Activated CD4-positive, alpha-beta T cell treated with anti-CD3 and anti-CD28 coated beads, Interleukin-2, amount 50 U/mL, for 1 hour (primary cell): Measurements from ENCODE around the gene SLC5A3.

Experiments used
- DNase-seq: peaks from one replicate; pipeline ENCODE4 v3.0.0-alpha.2; 2020

The SLC5A3 gene

DNA sequence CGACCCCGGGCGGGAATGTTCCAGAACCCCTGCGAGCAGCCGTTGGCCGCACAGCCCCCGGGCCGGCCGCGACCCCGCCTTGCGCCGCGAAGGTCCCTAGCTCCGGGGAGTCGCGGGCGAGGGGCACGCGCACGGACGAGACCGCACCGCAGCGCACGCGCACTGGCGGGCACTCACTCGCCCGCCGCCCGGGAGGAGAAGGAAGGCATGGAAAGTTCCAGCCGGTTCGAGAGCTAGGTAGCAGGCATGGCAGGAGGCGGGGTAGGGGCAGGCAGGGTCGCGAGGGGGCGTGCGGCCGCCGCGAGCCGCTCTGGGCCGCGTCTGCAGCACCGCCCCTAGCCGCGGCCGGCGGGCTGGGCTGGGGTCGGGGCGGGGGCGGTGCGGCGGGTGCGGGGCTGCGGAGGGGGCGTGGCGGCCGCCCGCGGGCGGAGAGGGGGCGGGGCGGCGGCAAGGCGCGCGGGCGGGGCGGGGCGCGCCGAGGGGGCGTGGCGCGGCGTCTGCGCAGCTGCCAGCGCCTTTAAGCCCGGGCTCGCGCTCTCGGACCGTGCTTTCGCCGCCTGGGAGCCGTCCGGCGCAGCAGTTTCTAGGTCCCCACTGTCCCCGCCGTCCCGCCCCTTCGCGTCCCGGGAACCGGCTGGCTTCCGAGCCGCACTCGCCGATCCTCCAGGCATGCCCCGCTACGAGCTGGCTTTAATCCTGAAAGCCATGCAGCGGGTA is at the start of gene SLC5A3, which contains the start of gene MRPS6:
Gene SLC5A3 (plus strand): TSS at position 547 of the 717 bp plus-strand sequence. CDS start 21,621 bp downstream, outside the sequence.
Gene MRPS6 (plus strand): TSS at position 547 of the 717 bp plus-strand sequence. CDS start 123 bp downstream, at position 670.
- DNase-seq: peak; percentile 62

DNA sequence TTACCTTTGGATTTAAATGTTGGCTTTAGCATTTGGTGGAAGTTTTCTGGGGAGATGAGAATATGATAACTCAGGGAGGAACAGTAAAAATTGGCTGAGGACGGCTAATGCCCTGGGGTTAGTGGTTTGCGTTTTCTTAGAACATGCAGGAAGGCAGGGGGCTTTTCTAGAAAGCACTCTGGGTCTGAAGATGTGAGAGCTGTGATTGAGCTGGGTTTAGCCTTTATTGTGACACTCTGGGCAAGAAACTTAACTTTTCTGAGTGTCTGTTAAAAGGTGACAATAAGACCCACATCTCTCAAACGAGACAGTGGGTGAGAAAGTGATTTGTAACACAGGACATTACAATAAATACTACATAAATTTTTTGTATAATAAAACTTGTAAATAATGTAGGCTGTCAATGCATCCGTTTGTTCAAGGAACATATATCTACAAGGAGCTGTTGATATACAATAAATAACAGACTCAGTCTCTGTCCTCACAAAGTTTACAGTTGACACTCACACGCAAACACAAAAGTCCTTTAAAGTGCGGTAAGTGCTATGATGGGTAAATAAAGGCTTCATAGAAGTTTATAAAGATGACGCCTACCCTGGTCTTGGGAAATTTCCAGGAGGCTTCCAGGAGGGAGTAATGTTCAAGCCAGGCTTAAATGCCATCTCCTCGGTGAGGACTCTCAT is 49.5 kb upstream of the SLC5A3 start:
- no peak for DNase-seq

DNA sequence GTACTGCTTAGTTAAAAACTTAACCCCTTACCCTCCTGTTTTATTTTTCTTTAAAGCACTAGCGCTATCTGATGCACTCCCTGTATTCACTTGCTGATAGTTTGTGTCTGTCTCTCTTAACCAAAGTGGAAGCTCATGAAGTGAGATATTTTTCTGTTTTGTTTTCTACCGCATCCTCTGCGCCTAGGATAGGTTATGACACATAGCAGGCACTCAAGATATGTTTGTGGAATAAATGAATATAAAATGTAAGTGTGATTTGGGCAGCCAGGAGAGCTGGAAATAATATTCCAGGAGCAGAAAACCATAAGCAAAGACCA is 49.0 kb upstream of the SLC5A3 start:
- no peak for DNase-seq

DNA sequence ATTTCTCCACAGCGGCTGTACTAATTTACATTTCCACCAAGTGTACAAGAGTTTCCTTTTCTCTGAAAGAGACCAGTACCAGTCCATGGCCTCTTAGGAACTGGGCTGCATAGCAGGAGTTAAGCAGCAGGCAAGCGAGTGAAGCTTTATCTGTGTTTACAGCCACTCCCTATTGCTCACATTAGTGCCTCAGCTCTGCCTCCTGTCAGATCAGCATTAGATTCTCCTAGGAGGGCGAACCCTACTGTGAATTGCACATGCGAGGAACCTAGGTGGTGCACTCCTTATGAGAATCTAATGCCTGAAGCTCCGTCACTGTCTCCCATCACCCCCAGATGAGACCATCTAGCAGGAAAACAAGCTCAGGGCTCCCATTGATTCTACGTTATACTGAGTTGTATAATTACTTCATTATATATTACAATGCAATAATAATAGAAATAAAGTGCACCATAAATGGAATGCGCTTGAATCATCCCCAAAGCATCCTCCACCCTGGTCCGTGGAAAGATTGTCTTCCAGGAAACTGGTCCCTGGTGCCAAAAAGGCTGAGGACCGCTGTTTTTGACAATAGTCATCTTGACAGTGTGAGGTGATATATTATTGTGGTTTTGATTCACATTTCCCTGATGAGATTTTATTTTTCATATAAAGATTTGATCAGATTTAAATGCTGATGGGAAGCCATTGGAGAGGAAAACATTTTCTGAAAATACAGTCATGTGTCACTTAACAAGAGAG is 45.5 kb upstream of the SLC5A3 start:
- no peak for DNase-seq

DNA sequence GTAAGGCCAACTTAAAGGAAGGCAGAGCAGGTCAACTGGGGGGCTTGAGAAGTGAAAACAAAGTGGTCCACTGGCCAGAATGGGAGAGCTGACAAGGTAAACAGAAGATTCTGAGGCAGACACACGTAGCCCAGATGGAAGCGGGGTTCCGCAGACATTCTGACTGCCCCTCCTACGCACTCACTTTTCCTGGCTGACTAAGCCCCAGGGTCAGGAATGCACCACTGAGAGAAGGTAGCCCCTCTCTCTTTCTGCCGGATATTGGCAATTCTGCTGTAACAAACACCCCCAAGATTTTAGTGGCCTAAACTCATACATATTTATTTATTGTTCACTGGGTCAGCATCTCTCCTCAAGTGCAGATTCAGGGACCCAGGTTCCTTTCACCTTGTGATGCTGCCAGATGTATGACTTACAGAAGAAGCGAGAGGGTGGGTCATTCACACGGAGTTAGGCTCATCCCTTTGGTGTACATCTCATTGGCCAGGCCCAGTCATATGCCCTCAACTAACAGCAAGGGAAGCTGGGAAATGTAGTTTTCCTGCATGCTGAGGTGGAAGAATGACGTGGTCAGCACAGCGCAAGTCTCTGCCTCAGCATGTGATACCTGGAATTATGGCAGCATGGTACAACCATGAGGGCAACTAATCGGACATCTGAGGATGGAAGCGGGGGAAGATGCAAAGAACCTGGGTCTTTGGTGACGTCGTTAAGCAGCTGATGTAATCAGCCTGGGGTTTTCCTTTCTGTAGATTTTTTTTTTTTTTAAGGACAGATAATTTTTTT is 43.4 kb upstream of the SLC5A3 start:
- no peak for DNase-seq

DNA sequence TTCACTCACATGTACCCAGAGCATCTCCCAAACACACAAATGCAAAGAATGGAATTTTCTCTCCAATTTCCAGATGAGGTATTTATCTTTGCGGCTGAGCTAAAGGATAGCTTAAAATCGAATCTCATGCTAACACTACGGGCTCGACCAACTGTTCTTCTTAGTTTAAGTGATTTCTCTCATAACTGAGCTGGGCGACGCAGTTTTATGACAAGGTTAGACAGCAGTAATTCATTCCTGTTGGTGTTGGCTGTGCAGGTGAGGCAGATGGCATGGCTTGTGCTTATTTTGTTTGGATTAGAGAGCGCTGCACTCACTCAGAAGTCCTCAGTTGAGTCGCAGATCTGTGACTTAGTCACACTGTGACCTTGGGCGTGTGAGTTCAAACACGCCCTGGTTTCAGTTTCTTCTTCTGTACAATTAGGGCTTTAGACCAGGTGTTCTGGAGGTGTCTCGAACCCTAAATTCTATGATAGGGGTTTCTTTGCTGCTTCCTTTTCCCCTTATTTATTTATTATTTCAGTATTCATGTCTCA is 41.5 kb upstream of the SLC5A3 start:
- no peak for DNase-seq

DNA sequence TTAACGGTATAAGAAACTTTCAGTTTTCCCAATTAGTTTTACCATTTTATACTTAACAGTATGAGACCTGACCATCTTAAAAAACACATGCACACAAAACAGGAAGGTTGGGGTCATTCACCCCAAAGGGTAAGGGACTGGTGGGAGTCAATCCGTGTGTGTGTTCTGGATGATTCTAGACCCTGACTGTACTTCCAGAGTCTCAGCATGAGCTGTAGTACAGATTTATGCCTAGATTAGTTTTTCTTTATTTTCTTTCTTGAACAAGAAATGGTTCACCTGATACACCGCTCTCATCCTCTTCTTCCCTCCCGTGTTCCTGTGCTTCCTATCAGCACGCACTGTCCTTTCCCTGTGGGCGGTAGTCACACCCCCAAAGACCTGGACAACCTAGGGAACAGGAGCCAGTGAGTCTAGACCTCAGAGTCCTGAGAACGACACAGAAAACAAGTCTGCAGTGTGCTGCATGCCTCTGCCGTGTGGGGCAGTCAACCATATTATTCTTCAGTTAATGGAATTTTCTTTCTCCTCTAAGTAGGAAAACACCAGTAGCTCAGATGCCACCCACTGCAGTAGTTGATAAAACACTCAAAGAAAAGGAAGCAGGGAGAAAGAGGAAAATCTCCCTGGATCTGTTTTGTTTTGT is 38.9 kb upstream of the SLC5A3 start:
- no peak for DNase-seq

DNA sequence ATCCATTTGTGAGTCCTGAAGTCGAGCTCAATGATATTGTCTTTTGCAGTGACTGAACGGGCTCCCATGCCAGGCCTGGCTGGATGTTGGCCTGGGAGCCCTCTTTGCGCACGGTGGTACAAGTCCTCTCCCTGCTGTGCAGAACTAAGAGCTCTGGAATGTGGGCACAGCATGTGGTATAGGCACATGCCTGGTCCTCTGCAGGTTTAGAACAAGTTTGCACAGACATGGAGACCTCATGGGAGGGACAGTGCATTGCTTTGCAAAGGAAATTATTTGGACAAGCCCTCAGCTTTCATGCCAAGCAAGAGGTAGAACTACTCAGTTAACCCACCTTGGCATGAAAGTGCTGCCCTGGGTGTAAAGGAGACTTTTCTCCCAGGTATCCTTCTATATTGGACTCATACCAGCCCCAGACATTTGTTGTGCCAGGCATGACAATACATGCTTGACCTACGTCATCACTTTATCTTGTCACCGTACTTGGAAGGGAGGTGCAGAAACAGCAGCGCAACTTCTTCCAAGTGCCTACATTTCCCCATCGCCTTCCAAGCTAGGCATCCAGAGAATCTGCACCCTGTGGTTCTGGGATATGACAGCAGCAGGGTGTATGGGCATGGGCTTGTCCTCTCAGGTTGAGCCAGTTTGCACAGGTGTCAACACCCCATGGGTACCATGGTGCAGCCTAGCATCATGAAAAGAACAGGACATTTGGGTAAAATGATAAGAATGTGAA is 37.6 kb upstream of the SLC5A3 start:
- DNase-seq: no peak

DNA sequence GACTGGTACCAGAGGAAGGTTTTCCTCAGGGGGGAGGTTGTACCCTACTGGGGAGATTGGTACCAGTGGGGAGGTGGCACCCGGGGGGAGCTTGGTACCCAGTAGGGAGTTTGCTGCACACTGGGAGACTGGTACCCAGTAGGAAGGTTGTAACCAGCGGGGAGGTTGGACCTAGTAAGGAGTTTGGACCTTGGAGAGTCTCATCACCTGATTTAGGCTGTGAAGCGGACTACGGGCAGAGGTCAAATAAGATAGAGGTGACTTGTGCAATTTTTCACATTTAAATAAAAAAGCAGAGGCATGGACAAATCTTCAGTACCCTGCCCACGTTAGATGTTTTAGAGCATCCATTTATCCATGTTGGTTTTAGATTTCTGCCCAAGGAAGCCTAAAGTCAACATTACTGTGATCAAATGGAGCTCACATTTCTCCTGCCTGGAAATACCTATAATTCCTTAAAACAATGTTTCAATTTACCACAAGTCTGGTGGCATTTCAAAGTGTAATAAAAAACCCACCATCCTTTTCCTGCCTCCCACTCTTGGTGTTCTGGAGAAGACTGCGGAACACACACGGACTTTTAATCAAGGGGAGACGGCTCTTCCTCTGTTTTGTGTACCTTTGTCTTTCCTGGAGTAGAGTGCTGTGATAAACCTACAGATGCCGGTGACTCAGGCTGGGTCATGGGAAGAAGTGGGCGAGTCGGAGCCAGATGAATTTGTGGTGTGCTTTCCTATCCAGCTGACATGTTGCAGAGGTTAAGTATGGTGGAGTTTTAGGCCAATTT is 36.2 kb upstream of the SLC5A3 start:
- DNase-seq: no peak

DNA sequence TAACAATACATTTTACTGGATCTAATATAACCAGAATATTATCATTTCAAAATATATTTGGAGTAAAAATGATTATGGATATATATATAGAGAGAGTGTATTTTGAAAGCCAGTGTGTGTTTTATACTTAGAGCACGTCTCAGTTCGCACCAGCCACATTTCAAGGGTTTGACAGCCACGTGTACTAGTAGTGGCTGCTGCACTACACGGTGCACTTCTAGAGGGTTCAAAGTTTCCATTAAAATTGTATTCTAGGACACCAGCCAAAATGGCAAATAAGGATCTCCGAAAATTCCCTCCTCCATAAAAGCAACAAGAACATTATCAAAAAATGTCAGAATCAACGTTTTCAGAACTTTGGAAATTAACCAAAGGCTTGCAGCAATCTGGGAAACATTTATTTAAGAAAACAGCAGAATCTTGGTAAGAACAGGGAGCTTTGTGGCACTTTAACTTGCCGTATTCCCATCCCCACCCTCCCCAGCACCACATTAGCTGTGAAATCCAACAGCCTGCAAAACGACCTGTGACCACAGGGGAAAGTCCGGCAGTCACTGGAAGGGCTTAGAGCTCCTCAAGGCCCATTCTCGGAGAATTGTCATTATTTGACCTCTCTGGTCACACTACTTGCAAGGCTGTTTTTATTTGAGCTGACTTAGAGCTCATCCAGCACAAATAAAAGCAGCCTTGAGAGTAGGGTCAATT is 33.5 kb upstream of the SLC5A3 start:
- DNase-seq: no peak

DNA sequence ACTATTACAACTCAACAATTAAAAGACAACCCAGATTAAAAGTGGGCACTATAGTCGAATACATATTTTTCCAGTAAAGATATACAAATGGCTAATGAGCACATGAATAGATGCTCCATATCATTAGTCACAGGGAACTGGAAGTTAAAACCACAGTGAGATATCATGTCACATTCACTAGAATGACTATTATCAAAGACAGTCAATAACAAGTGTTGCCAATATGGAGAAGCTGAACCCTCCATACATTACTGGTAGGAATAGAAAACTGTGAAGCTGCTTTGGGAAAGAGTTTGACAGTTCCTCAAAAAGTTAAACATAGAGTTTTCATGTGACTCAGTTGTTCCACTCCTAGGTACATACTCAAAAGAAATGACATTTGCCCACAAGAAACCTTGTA is 30.6 kb upstream of the SLC5A3 start:
- DNase-seq: no peak

DNA sequence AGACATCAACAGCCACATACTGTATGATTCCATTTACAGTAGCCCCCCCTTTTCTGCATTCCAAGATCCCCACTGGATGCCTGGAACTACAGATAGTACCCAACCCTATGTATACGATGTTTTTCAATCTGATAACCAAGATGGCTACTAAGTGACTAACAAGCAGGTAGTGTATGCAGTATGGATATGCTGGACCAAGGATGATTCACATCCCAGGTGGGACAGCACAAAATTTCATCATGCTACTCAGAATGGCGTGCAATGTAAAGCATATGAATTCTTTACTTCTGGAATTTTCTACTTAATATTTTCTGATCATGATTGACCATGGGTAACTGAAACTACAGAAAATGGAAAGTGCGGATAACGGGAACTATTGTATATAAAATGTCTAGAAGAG is 30.0 kb upstream of the SLC5A3 start:
- DNase-seq: no peak

DNA sequence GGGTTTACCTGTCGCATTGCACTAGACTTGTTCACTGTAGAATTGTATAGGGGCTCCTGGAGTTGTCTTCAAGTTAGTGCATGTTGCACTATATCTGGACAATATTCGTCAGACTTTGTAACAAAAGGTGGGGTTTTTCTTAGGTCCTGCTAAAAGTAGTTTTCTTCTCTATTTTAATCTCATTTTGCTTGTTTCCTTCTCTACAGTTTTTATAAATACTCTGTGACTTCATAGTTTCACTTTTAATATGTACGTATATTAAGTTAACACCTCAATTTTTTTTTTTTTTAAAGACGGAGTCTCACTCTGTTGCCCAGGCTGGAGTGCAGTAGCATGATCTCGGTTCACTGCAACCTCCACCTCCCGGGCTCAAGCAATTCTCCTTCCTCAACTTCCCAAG is 26.5 kb upstream of the SLC5A3 start:
- no peak for DNase-seq

DNA sequence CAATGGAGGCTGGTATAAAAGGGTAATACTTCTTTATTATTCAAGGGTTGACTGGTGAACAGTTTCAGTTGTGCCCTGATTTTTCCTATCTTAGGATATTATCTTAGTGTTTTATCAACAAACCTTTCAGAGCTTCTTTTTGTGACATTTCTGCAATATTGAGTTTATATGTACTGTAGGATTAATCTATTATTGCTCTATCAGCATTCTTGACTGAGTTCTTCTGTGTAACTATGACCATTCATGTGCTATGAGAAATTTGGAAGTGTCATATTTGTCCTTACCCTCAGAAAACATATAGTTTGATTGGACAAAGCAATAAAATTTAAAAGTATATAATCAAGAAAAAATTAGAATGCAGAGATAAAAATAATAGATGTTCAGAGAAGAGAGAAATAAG is 25.5 kb upstream of the SLC5A3 start:
- no peak for DNase-seq

DNA sequence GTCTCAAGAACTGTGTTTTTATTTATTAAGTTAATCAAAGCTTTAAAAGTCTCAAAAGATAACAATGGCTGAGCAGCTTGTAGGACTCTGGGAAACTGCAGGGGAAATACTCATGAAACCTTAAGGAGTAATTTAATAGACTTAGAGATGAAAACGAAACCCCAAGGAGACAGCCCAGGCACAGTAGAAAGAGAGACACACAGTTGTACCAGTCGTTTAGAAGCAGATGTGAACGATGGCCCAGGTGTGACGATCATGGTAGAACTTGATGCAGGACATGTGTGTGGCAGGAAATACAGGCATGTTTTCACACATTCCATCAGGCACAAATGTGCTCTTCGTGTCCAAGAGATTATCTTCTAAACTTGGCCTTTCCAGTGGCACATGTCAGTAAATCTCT is 21.2 kb upstream of the SLC5A3 start:
- DNase-seq: no peak

DNA sequence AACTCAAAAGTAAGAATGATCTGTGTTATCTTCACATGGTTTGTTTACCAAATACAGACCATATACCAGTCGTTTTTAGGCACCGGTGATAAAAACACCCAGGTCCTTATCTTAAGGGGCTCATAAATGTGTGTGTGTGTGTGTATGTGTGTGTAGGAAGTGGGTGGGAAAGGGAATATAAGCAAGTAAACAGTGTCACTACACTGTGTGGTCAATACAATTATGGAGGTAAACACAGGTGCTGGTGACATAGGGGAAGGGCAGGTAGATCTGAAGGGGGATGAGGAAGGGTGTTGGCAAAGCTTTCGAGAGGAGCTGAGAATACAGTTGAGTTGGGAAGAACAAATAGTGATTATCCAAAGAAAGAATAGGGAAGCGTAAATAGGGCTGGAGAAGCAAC is 19.1 kb upstream of the SLC5A3 start:
- no peak for DNase-seq

DNA sequence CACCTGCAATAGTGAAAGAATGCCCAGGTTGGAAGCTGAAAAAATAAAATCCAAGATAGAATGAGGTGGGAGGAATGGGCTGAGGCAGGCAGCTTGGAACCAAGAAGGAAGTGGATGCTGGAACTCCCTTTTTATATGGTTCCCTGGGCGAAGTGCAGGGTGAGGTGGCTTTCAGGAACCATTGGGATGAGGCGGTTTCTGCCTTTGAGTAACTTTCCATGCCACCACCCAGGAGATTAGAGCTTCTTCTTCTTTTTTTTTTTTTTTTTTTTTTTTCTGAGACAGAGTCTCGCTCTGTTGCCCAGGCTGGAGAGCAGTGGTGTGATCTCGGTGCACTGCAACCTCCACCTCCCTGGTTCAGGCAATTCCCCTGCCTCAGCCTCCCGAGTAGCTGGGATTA is 17.8 kb upstream of the SLC5A3 start:
- DNase-seq: no peak

DNA sequence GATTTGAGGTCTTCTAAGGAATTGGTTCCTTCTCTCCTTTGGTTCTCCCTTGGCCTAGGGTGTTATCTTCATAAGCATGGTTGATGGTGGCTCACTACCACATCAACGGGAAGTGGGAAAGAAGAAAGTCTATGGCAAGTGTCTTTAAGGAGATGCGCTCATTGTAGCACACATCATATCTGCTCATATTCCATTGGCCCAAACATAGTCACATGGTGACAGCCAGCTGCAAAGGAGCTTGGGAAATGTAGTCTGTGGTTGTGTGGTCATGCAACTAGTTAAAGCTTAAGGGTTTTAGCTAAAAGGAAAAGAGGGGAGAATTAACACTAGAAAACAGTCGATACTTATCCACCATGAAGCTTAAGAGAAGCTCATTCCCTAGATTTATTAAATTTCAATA is 11.4 kb upstream of the SLC5A3 start:
- DNase-seq: no peak

DNA sequence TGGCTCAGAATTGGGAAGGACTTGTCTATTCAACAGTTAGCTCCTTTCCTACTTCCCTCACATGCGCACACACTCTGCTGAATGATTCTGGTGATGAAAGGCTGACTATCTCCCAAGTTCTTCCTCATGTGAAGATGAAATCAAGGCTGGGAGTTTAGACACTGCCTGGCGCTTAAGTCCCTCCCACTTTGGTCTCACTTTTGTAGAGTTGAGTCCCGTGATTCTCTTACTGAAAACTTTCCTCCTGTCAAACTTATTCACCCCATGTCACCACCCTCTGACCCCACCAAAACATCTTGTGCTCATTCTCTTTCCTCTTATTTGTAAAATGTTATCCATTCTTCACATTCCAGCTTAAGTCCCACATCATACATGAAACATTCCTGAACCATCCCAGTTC is 8.4 kb upstream of the SLC5A3 start:
- DNase-seq: no peak

DNA sequence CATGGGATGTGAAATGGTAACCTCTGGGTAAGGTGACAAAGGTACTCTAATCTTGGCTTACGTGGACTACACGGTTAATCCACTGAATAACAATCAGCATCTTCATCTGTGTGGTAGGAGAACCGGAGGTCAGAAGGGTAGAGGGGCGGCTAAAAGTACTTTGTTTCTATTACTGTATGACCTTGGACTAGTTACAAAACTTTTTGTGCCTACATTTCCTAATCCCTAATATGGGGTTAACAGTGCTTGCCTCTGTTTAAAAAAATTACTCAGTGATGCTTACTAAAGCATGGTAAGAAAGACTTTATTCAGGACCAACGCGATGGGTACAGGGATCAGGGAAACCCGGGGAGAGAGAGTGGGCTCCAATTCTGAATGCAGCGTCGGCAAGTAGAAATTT is 1.7 kb upstream of the SLC5A3 start:
- DNase-seq: no peak
